Activated T-helper 17 cell treated with anti-CD3 and anti-CD28 coated beads, Interleukin-2, amount 50 U/mL, for 72 hours (primary cell): ENCODE data around the gene LDOC1. TPM values are rescaled to one million over a fixed set of nuclear protein-coding genes. Genes with fewer than 3 reads are reported as not detected.
"Not testable (repeated sequence)": the region's sequence is repeated elsewhere in the genome, so short reads cannot be mapped to it uniquely, and the experiment has no call there.

Experiments used
- ATAC-seq: fragments of 150-1000 bp; cut with Tn5 transposase; replicated peaks from 2 replicates; pipeline ENCODE4 v1.10.0; 2021; ENCODE audit warnings: mild to moderate bottlenecking, moderate library complexity
- H3K27ac Mint-ChIP-seq: one replicate; pipeline ENCODE4 v1.8.0; 2022; ENCODE audit warnings: mixed read lengths
- H3K27me3 Mint-ChIP-seq: one replicate; pipeline ENCODE4 v1.8.0; 2022; ENCODE audit warnings: mixed read lengths
- H3K36me3 Mint-ChIP-seq: one replicate; pipeline ENCODE4 v1.8.0; 2022; ENCODE audit warnings: low read depth, mild to moderate bottlenecking, mixed read lengths
- H3K4me1 Mint-ChIP-seq: one replicate; pipeline ENCODE4 v1.8.0; 2022; ENCODE audit warnings: mixed read lengths
- H3K4me3 Mint-ChIP-seq: one replicate; pipeline ENCODE4 v1.8.0; 2022; ENCODE audit warnings: mild to moderate bottlenecking, mixed read lengths
- H3K9me3 Mint-ChIP-seq: one replicate; pipeline ENCODE4 v1.8.0; 2022; ENCODE audit warnings: mixed read lengths
- total RNA-seq, 2 donors: library from RNA; stranded (reverse); gene quantifications; one replicate each; pipeline ENCODE4 v1.2.3, GENCODE V29; 2022

LDOC1 gene
- 10 to 100 TPM; 10.8 to 12.5 TPM for total RNA-seq

DNA sequence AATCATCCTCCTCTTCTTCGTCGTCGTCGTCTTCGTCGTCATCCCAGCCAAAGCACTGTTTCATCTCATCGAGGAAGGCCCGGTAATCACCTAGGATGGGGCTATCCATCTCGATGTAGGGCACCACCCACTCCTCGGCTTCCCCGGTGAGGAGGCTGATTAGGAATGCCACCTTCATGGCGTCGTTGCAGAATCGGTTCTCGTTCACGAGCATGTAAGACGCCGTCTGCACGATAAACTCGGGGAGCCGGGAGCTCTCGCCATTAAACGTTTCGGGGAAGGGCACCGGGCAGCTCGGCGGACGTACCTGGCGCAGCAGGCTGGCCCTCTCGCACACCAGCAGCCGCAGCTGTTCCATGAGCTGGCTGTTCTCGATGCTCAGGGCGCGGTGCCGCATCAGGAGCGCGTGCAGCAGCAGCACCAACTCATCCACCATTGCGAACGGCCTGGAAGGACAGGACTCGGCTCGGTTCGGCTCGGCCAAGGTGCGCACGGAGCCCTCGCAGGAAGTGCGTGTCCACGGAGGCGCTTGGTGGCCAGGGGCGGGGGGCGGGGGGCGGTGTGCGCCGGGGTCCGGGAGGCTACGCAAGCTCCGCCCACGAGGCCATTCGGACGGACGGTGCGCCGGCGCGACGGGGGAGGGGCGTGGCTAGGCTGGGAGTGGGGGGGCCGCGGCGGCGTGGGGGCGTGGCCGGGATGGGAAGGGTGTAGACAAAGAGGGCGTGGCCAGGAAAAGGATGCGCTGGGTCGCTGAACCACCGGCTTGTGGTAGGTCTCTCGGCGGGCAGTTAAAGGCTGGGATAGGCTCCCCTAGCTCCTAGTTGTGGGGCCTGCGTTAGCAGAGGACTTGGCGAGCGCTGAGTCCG is at the start of gene LDOC1:
Gene LDOC1, minus strand, starts transcription at position 544 of the 866 bp plus-strand sequence. Its CDS starts 108 bp downstream, at position 436.
- Mint-ChIP-seq H3K4me3 (peak within 1 kb of the TSS; percentile 80), H3K36me3 (no peaks in the 10 kb centered on the region), H3K9me3 (no peaks in the 10 kb centered on the region), H3K4me1 (peaks cover 7% of the 10 kb centered on the region), H3K27ac (peak within 1 kb of the TSS; percentile 69), H3K27me3 (no peaks in the 10 kb centered on the region)
- ATAC-seq = peak; percentile 91

DNA sequence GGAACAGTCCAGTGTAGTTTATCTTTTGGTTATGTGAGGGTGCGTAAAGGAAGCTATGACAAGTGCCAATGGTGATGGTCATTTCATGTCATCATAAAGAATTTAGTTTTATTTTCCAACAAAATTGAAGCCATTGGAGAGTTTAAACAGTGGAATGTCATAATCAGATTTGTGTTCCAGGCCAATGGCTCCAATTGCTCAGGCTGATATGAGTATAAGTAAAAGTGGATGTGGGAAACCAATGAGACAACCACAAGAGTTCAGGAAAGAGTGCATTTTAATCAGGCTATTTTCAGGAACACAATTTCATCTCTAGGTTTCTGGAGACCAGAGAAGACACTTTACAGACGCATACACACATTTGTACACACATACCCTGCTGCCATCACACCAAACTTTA is 44.7 kb upstream of the LDOC1 start:
- Mint-ChIP-seq H3K27ac (no peak overlapping the region), H3K9me3 (no peaks in the 10 kb centered on the region), H3K4me3 (no peak overlapping the region), H3K27me3 (no peaks in the 10 kb centered on the region), H3K36me3 (no peaks in the 10 kb centered on the region), H3K4me1 (no peaks in the 10 kb centered on the region)
- no peak for ATAC-seq

DNA sequence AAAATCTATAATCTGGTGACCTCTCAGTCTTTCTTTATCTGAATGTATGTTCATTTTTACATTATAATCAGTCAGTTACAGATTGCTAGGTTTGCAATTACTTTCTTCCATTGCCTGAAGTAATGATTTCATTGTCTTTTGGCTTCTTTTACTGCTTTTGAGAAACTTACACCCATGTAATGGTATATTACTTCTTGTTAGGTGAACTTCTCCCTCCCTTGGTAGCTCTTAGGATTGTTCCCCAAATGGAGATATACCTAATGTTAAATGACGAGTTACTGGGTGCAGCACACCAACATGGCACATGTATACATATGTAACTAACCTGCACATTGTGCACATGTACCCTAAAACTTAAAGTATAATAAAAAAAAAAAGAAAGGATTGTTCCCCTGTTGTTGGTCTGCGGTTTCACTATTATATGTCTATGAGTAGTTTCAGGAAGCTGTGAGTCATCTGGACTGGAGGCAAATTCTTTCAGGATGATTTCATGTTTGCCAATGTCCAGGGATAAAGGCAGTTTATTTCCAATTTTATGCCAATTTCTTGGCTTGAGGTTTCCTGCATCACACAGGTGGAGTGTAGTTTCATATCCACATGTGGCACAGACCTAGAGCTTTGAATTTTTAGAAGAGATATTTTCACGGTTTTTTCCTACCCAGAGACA is 43.5 kb upstream of the LDOC1 start:
- H3K27me3 Mint-ChIP-seq = no peaks in the 10 kb centered on the region
- H3K36me3 Mint-ChIP-seq = no peaks in the 10 kb centered on the region
- H3K4me1 Mint-ChIP-seq = no peaks in the 10 kb centered on the region
- no peaks in the 10 kb centered on the region for H3K9me3 Mint-ChIP-seq
- H3K27ac Mint-ChIP-seq = no peak overlapping the region
- ATAC-seq = no peak
- no peak overlapping the region for H3K4me3 Mint-ChIP-seq

DNA sequence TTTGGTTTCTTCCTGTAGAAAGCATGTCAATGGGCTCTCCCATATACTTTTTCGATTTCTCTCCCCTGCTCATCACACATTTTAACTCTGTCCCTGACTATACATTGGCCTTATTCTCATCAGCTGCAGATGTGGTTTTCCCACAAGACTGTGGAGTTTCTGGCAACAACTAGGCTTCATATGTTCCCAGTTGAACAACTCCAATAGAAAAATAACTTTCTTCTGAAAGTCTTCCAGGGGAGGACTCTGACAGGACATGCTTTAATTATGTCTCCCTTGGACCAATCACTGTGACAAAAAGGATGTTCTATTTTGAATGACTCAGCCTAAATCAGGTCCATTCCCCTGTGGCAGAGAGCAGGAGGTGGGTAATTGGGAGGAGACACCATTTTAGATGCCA is 37.3 kb upstream of the LDOC1 start:
- no peaks in the 10 kb centered on the region for H3K4me1 Mint-ChIP-seq
- no peak for ATAC-seq
- no peaks in the 10 kb centered on the region for H3K9me3 Mint-ChIP-seq
- H3K36me3 Mint-ChIP-seq = no peaks in the 10 kb centered on the region
- H3K4me3 Mint-ChIP-seq = no peak overlapping the region
- H3K27me3 Mint-ChIP-seq = no peaks in the 10 kb centered on the region
- H3K27ac Mint-ChIP-seq = no peak overlapping the region

GRCh38 chrX:141201962-141202361 is 25.0 kb upstream of the LDOC1 start:
- H3K36me3 Mint-ChIP-seq = no peaks in the 10 kb centered on the region
- no peaks in the 10 kb centered on the region for H3K4me1 Mint-ChIP-seq
- no peak overlapping the region for H3K4me3 Mint-ChIP-seq
- H3K27ac Mint-ChIP-seq = no peak overlapping the region
- no peak for ATAC-seq
- H3K27me3 Mint-ChIP-seq = no peaks in the 10 kb centered on the region
- H3K9me3 Mint-ChIP-seq = no peaks in the 10 kb centered on the region

DNA sequence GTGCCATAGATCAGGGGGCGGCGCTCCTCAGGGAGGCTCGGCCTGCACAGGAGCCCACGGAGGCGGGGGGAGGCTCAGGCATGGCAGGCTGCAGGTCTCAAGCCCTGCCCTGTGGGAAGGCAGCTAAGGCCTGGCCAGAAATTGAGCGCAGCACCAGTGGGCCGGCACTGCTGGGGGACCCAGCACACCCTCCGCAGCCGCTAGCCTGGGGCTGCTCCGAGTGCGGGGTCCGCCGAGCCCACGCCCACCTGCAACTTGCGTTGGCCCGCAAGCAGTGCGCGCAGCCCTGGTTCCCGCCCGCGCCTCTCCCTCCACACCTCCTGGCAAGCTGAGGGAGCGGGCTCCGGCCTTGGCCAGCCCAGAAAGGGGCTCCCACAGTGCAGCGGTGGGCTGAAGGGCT is 11.6 kb upstream of the LDOC1 start:
- H3K27ac Mint-ChIP-seq, H3K27me3 Mint-ChIP-seq, H3K4me3 Mint-ChIP-seq, H3K9me3 Mint-ChIP-seq, H3K4me1 Mint-ChIP-seq, ATAC-seq, H3K36me3 Mint-ChIP-seq: not testable (repeated sequence)

DNA sequence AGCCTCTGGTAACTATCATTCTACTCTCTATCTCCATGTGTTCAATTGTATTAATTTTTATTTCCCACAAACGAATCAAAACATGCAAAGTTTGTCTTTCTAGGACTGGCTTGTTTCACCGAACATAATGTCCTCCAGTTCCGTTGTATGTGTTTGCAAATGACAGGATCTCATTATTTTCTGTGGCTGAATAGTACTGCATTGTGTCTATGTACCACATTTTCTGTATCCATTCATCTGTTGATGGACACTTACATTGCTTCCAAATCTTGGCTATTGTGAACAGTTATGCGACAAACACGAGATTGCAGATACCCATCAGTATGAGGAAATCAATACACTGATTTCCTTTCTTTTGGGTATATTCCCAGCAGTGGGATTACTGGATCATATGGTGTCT is 8.4 kb upstream of the LDOC1 start:
- no peak for ATAC-seq
- Mint-ChIP-seq H3K4me1 (no peaks in the 10 kb centered on the region), H3K9me3 (peaks cover 3% of the 10 kb centered on the region), H3K27ac (no peak overlapping the region), H3K36me3 (no peaks in the 10 kb centered on the region), H3K4me3 (no peak overlapping the region), H3K27me3 (no peaks in the 10 kb centered on the region)

- no peaks in the 10 kb centered on the region for H3K4me1 Mint-ChIP-seq
- H3K27ac Mint-ChIP-seq = no peak overlapping the region
- no peaks in the 10 kb centered on the region for H3K36me3 Mint-ChIP-seq
- no peaks in the 10 kb centered on the region for H3K9me3 Mint-ChIP-seq
- H3K27me3 Mint-ChIP-seq = no peaks in the 10 kb centered on the region
- ATAC-seq = no peak
- no peak overlapping the region for H3K4me3 Mint-ChIP-seq
Measured at GRCh38 chrX:141183000-141183399, 6.1 kb upstream of the LDOC1 start.

- Mint-ChIP-seq H3K27ac (no peak overlapping the region), H3K36me3 (no peaks in the 10 kb centered on the region), H3K9me3 (no peaks in the 10 kb centered on the region), H3K27me3 (no peaks in the 10 kb centered on the region), H3K4me1 (no peaks in the 10 kb centered on the region), H3K4me3 (no peak overlapping the region)
- ATAC-seq = no peak
Measured at GRCh38 chrX:141180851-141181250, 3.9 kb upstream of the LDOC1 start.

GRCh38 chrX:141175786-141176185 is 1.1 kb downstream of the LDOC1 start:
- Mint-ChIP-seq H3K27me3 (no peaks in the 10 kb centered on the region), H3K4me3 (peak overlapping the region; percentile 80), H3K27ac (peak overlapping the region; percentile 69), H3K36me3 (no peaks in the 10 kb centered on the region), H3K4me1 (peaks cover 7% of the 10 kb centered on the region), H3K9me3 (no peaks in the 10 kb centered on the region)
- ATAC-seq = no peak

- Mint-ChIP-seq H3K27me3 (no peaks in the 10 kb centered on the region), H3K36me3 (no peaks in the 10 kb centered on the region), H3K4me3 (no peak overlapping the region), H3K9me3 (no peaks in the 10 kb centered on the region), H3K4me1 (no peaks in the 10 kb centered on the region), H3K27ac (no peak overlapping the region)
- no peak for ATAC-seq
Measured at GRCh38 chrX:141164406-141164805, 12.5 kb downstream of the LDOC1 start.

DNA sequence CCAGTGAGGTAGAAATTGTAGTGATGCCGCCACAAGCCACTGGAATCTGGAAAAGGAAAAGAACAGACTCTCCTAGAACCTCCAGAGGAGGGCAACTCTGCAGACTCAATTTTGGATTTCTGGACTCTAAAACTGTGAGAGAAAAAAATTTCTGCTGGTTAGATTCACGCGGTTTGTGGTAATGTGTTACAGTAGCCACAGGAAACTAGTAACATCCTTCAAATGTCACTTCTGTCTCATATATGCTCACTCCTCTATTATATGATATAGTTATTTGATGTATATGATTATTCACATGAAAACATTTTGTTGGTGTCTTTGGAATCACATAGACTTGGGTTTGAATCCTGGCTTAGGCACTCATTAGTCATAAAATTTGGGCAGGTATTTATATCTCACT is 18.8 kb downstream of the LDOC1 start:
- H3K9me3 Mint-ChIP-seq = peaks cover 2% of the 10 kb centered on the region
- no peaks in the 10 kb centered on the region for H3K27me3 Mint-ChIP-seq
- H3K27ac Mint-ChIP-seq = no peak overlapping the region
- ATAC-seq = peak; percentile 78
- peak overlapping the region; percentile 15 for H3K4me3 Mint-ChIP-seq
- peaks cover 10% of the 10 kb centered on the region for H3K4me1 Mint-ChIP-seq
- H3K36me3 Mint-ChIP-seq = no peaks in the 10 kb centered on the region

DNA sequence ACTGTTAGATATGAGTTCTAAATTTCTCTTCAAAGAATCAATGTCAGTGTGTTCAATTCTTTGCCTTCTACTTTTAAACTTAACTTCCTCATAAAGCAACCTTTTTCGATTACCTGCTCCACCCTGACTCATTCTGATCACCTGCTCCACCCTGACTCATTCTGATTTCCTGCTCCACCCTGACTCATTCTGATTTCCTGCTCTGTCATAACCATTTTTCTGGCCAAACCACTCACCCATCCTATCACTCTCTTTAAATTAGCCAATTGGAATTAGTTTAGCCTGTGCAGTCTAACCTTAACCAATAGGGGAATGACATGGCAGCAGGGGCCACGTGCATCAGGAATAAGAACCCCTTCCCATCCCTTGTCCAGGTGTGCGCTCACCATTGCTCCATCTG is 21.7 kb downstream of the LDOC1 start:
- H3K27me3 Mint-ChIP-seq = not testable (repeated sequence)
- ATAC-seq = peak; percentile 74
- peaks cover 14% of the 10 kb centered on the region for H3K4me1 Mint-ChIP-seq

DNA sequence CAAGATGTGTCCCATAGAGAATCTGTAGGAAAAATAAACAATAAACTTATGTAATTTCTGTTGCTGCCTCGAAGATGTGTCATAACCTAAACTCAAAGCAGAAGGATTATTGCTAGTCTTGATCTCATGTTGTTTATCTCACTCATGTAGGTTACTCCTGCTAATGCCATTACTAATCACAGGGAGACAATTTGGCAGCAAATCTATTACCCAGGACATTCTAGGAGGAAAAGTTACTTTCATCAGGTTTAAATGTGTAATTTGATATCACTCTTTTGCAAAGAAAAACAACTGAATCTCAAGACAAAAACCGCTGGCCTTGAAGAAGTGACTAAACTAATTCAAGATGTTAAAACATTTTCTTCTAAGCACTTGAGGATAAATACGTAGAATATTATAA is 34.0 kb downstream of the LDOC1 start:
- Mint-ChIP-seq H3K4me3 (no peak overlapping the region), H3K36me3 (no peaks in the 10 kb centered on the region), H3K9me3 (no peaks in the 10 kb centered on the region), H3K27me3 (no peaks in the 10 kb centered on the region), H3K27ac (no peak overlapping the region), H3K4me1 (no peaks in the 10 kb centered on the region)
- ATAC-seq = no peak

More for the DNA sequence above, 21.7 kb downstream of the LDOC1 start:
- H3K36me3 Mint-ChIP-seq = not testable (repeated sequence)
- peak overlapping the region; percentile 36 for H3K4me3 Mint-ChIP-seq
- peak overlapping the region; percentile 62 for H3K27ac Mint-ChIP-seq
- peaks cover 15% of the 10 kb centered on the region for H3K9me3 Mint-ChIP-seq

- Mint-ChIP-seq H3K36me3 (no peaks in the 10 kb centered on the region), H3K9me3 (no peaks in the 10 kb centered on the region), H3K4me1 (no peaks in the 10 kb centered on the region), H3K27ac (no peak overlapping the region), H3K4me3 (no peak overlapping the region), H3K27me3 (no peaks in the 10 kb centered on the region)
- no peak for ATAC-seq
Measured at GRCh38 chrX:141133272-141133671, 43.7 kb downstream of the LDOC1 start.
